MM.1S (cell line): ENCODE data around the gene GUF1.

Source experiments
- DNase-seq: peaks from one replicate; pipeline ENCODE4 v3.0.0-alpha.2; 2015
- H2AFZ ChIP-seq: fragments of 300-600 bp; sonication (generic); 2 replicates; pipeline ENCODE4 v1.6.0; 2016; ENCODE audit warnings: antibody characterized with exemption, low read length
- H3F3A ChIP-seq: fragments of 300-600 bp; sonication (generic); 2 replicates; pipeline ENCODE4 v1.6.1; 2016; ENCODE audit warnings: mild to moderate bottlenecking, antibody characterized with exemption, low read length, moderate library complexity, mixed read lengths; ENCODE audit not compliant: insufficient read depth
- H3K27ac ChIP-seq: fragments of 300-600 bp; sonication (generic); 2 replicates; pipeline ENCODE4 v1.5.1; 2016; ENCODE audit warnings: mild to moderate bottlenecking, low read length
- H3K27me3 ChIP-seq: fragments of 300-600 bp; sonication (generic); replicated peaks from 2 replicates; pipeline ENCODE4 v1.6.0; 2016; ENCODE audit warnings: low read length; ENCODE audit not compliant: insufficient read depth
- H3K36me3 ChIP-seq: fragments of 300-600 bp; sonication (generic); replicated peaks from 2 replicates; pipeline ENCODE4 v1.6.1; 2016; ENCODE audit warnings: mild to moderate bottlenecking, low read length, mixed read lengths; ENCODE audit not compliant: insufficient read depth
- H3K4me1 ChIP-seq: fragments of 300-600 bp; sonication (generic); 2 replicates; pipeline ENCODE4 v1.6.1; 2016; ENCODE audit warnings: low read length, mixed read lengths
- H3K4me2 ChIP-seq: fragments of 300-600 bp; sonication (generic); 2 replicates; pipeline ENCODE4 v1.6.0; 2016; ENCODE audit warnings: low read depth, low read length
- H3K4me3 ChIP-seq: fragments of 300-600 bp; sonication (generic); 2 replicates; pipeline ENCODE4 v1.5.1; 2016; ENCODE audit warnings: low read length, mixed read lengths
- H3K79me2 ChIP-seq: fragments of 300-600 bp; sonication (generic); 2 replicates; pipeline ENCODE4 v1.6.1; 2016; ENCODE audit warnings: mixed run types, low read length, mixed read lengths
- H3K9ac ChIP-seq: fragments of 300-600 bp; sonication (generic); 2 replicates; pipeline ENCODE4 v1.6.1; 2016; ENCODE audit warnings: low read length, mixed read lengths
- H3K9me2 ChIP-seq: fragments of 300-600 bp; sonication (generic); replicated peaks from 2 replicates; pipeline ENCODE4 v1.6.1; 2016; ENCODE audit warnings: mild to moderate bottlenecking, low read length, mixed read lengths; ENCODE audit not compliant: insufficient read depth
- H3K9me3 ChIP-seq: fragments of 300-600 bp; sonication (generic); replicated peaks from 2 replicates; pipeline ENCODE4 v1.6.1; 2016; ENCODE audit warnings: mild to moderate bottlenecking, low read length, mixed read lengths; ENCODE audit not compliant: insufficient read depth
- H4K20me1 ChIP-seq: fragments of 300-600 bp; sonication (generic); 2 replicates; pipeline ENCODE4 v1.6.1; 2016; ENCODE audit warnings: mild to moderate bottlenecking, low read length, moderate library complexity, mixed read lengths; ENCODE audit not compliant: insufficient read depth
- EZH2 ChIP-seq: fragments of 300-600 bp; sonication (generic); optimal IDR thresholded peaks from 2 replicates; pipeline ENCODE3; 2017; ENCODE audit warnings: low read depth, mild to moderate bottlenecking, antibody characterized with exemption, low read length, mixed read lengths
- EZH2phosphoT487 ChIP-seq: fragments of 300-600 bp; sonication (generic); IDR thresholded peaks from 2 replicates; pipeline ENCODE4 v1.6.1; 2018; ENCODE audit warnings: antibody characterized with exemption, low read length
- TF ChIP-seq, protein P1 (sequence below): fragments of 300-600 bp; sonication (generic); IDR thresholded peaks from 2 replicates; pipeline ENCODE4 v1.5.1; 2016; ENCODE audit warnings: antibody characterized with exemption, low read length, mixed read lengths

The GUF1 gene

DNA sequence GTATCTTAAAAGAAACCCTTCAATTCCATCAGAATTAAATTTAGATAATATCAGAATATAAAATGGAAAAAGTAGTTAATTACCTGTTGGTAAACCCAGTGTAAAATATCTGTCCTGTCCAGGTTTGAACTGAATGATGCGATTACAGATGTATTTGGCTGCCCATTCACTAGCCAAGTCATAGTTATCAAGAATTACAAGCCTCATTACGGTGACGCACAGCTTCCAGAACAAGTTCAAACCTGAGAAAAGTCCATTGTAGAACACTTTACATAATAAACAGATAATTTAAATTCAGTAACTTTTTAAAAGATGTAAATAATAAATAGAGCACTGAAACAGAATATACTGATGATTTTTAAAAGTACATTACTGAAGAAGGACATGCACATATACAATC is 43.8 kb downstream of the GUF1 start:
- no peaks in the 10 kb centered on the region for H4K20me1 ChIP-seq
- no peak for DNase-seq
- no peaks in the 10 kb centered on the region for H3F3A ChIP-seq
- H3K9me2 ChIP-seq: no peaks in the 10 kb centered on the region
- no peak overlapping the region for H3K27ac ChIP-seq
- H3K4me2 ChIP-seq: no peak overlapping the region
- H3K36me3 ChIP-seq: no peaks in the 10 kb centered on the region; the same call in 1 of the 2 replicates
- H3K27me3 ChIP-seq: no peaks in the 10 kb centered on the region
- no peak overlapping the region for H3K9ac ChIP-seq
- no peaks in the 10 kb centered on the region for H3K9me3 ChIP-seq
- H3K79me2 ChIP-seq: peaks cover 70% of the 10 kb centered on the region
- no peak overlapping the region for H3K4me3 ChIP-seq
- H2AFZ ChIP-seq: no peak overlapping the region
- TF ChIP-seq EZH2phosphoT487: no peak
- TF ChIP-seq, protein P1, sequence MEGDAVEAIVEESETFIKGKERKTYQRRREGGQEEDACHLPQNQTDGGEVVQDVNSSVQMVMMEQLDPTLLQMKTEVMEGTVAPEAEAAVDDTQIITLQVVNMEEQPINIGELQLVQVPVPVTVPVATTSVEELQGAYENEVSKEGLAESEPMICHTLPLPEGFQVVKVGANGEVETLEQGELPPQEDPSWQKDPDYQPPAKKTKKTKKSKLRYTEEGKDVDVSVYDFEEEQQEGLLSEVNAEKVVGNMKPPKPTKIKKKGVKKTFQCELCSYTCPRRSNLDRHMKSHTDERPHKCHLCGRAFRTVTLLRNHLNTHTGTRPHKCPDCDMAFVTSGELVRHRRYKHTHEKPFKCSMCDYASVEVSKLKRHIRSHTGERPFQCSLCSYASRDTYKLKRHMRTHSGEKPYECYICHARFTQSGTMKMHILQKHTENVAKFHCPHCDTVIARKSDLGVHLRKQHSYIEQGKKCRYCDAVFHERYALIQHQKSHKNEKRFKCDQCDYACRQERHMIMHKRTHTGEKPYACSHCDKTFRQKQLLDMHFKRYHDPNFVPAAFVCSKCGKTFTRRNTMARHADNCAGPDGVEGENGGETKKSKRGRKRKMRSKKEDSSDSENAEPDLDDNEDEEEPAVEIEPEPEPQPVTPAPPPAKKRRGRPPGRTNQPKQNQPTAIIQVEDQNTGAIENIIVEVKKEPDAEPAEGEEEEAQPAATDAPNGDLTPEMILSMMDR: no peak
- TF ChIP-seq EZH2: no peak
- 0 out of 2 replicates have a peak, but pooled peaks cover 7% of the 10 kb centered on the region for H3K4me1 ChIP-seq

DNA sequence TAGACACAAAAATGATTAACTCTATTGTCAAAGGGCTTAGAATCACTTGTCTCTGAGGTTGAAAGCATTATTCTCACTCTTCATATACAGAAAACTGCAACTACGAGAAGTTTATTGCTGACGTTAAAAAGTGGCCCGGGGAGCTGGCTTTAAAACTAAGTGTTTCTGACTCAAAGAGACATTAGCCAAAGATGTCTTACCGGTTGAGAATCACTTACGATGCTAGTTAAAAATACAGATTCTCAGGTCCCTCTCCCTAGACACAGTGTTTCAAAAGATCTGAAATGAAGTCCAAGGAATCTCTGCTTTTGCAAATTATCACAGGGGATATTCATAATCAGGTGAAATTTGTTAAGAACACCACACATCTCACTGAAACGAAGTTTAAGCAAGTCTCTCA is 46.9 kb downstream of the GUF1 start:
- Histone ChIP-seq H3K4me3 (peak overlapping the region; percentile 81), H3F3A (no peaks in the 10 kb centered on the region), H3K27ac (no peak overlapping the region), H4K20me1 (no peaks in the 10 kb centered on the region), H2AFZ (peak overlapping the region; percentile 88; the same call in 1 of the 2 replicates), H3K79me2 (peaks cover 58% of the 10 kb centered on the region), H3K9ac (peak overlapping the region; percentile 76; the same call in 1 of the 2 replicates), H3K27me3 (no peaks in the 10 kb centered on the region), H3K9me3 (no peaks in the 10 kb centered on the region), H3K4me2 (peak overlapping the region; percentile 89), H3K36me3 (no peaks in the 10 kb centered on the region; the same call in 1 of the 2 replicates), H3K4me1 (0 out of 2 replicates have a peak, but pooled peaks cover 7% of the 10 kb centered on the region), H3K9me2 (no peaks in the 10 kb centered on the region)
- TF ChIP-seq, protein P1: no peak
- TF ChIP-seq EZH2phosphoT487 (no peak), EZH2 (no peak)
- DNase-seq: no peak

DNA sequence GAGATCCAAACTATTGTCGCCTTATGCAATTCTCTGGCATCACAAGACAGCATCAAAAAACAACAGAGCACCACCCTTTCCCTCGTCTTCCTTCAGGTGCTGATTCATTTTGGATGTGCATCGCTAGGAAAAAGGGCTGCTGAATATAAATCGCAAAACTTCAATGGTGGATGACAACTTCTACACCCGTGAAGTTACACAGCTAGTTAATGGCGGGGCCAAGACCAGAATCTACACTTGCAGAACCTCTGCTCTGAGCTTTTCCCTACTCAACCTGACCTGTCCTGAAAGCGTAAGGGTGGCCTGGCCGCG is 47.5 kb downstream of the GUF1 start:
- Histone ChIP-seq H3K4me3 (peak overlapping the region; percentile 81), H3K4me1 (0 out of 2 replicates have a peak, but pooled peaks cover 7% of the 10 kb centered on the region), H3K27me3 (no peaks in the 10 kb centered on the region), H2AFZ (peak overlapping the region; percentile 88), H3K9me2 (no peaks in the 10 kb centered on the region), H4K20me1 (no peaks in the 10 kb centered on the region), H3K9me3 (no peaks in the 10 kb centered on the region), H3K27ac (peak overlapping the region; percentile 31; the same call in 1 of the 2 replicates), H3K79me2 (peaks cover 53% of the 10 kb centered on the region), H3K9ac (peak overlapping the region; percentile 76), H3K36me3 (no peaks in the 10 kb centered on the region; the same call in 1 of the 2 replicates), H3K4me2 (peak overlapping the region; percentile 89), H3F3A (no peaks in the 10 kb centered on the region)
- TF ChIP-seq, protein P1: no peak
- TF ChIP-seq EZH2 (no peak), EZH2phosphoT487 (no peak)
- DNase-seq: no peak
